ENCODE measurements around the gene C1orf174.

C1orf174 gene

DNA sequence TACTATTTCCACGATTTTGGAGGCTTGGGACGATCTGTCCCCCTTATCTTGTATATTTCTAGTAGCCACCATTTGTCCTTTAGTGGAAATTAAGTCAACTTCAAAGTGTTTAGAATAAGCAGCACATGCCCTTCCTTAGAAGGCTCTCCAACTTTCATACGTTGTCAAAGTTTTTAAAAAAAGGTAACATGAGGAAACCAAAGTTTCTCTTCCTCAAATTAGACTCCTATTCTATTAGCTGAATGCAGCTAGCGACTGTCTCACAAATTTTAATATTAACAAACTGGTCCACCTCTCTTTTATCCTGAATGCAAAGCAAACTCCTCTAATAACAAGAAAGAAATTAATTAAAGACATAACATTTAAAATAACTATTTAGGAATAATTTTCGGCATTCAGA lies 6.9 kb downstream of the C1orf174 start:
- no peak for DNase-seq

DNA sequence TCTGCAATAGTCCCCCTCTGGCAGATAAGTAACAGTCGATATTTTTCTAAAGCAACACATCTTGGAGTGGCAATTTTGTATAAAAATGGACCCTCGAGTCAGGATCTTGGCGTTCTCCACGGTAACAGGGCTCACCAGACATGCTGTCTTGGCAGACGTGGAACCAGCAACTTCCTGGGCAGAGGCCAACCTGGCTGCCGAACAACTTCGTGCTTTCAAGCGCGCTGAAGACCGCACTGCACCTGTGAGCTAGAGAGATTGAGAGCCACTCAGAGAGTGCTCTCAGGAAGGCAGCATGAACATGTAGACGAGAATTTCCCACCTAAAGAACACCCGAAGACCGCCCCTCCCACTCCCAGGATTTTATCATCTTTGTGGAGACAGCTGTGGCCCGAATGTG lies 7.3 kb downstream of the C1orf174 start:
- no peak for DNase-seq

DNA sequence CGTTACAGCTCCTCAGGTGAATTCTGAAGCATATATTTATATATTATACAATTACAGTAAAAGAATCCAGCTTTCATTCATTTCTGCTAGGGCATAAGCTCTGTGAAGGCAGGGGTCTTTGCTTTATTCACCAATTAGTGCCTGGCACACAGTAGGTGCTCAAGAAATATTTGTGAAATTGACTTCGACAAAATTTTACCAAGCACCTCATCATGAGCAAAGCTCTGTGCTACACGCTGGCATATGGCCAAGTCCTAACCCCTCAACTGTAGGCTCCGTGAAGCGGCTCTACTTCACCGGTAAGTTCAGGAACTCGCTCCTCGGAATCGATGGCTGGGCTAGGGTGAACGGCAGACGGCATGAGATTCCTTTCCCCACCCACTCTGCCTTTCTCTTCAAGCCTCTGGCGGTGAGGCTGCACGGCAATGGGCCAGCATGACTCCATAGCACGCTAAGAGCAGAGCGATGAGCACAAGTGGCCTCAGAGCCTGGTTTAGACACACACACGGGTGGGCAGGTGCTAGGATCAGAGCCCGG lies 8.7 kb downstream of the C1orf174 start:
- DNase-seq = no peak

DNA sequence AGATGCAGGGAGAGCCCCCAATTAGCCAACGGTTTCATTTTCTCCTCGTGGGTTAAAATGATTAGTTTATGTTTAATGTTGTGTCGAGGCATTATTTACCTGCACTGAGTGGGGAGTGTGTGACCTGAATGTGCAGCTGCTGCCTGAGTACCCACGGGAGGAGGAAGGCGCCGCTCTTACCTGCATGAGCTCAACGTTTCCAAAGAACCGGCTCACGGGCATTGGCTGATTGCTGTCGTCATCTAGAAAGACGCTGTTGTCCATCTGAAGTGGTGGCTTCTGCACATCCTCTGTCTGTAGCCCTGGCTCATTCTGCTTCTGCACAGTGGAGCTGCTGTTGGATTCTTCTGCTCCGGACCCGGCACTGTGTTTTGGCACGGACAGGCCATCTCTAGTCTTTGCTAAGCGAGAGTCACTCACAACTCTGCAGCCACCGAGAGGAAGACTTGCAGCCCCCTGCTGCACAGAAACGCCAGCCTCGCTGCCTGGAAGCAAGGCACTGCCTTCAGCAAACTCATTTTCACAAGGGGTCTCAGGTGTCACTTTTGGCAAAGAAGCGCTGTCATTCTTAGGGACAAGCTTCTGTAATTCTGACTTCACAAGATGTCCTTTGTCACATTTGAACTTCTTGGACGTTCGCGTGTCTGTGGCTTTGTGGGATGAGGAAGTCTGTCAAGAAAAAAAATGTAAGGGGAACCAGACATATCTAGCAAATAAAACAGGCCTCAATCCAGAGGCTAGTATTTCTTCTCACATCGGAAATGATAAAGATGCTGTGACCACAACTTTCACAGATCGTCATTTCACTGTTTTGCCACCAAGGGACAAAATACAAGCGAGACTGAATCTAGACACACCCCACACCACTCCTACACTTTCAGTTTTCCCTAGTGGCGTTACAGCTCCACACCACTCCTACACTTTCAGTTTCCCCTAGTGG lies 9.4 kb downstream of the C1orf174 start:
- no peak for DNase-seq

DNA sequence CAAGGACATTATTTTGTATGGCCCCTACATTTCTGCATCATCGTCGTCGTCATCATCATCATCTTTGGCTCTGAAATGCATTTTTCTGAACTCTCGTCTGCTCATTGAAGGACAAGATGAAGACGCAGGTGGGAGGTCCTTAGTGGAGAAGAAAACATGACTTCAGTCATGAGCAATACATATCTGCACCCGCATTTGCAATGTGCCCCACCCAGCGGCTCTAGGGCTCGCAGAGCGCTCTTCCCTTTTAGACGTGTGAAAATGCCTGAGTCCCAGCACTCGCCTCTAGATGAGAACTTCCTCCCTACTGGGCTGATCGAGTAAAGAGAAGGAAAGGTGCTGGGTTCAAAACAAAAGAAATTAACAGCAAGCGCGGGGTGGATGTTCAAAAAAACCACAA lies 10.1 kb downstream of the C1orf174 start:
- no peak for DNase-seq

DNA sequence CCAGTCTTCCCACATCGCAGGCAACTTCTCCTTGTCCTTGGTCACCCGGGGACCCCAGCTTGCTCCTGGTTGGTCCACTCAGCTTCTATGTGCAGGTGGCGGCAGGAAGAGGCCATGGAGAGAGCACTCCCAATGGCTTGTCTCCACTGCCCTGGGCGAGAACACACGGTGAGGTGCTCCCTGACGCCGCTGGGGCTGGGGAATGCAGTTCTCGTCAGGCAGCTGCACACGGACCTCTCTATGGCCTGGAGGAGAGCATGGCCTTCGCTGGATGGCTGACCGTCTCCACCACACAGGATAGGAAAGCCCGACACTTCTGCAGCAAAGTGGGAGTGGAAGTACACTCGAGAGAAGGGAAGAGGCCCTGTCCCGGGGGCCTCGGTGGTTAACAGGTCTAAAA lies 11.8 kb downstream of the C1orf174 start:
- no peak for DNase-seq

DNA sequence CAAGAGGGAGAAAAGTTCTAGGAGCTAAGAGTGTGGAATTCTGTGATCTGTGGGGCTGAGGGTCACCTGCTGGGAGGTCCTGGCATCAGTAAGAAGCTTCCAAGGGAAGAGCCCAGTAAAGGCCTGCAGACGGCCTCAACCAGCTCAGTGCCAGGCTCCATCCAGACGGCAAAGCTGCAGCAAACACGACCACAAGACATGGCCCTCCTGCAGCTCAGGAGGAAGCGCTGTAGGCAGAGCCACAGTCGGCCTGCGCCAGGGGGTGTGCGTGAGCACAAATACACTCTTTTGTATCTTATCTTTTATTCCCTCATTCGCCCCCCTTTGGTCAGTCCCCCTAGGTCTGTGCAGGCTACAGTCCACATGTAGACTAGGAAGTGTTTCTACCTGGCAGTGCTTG lies 13.4 kb downstream of the C1orf174 start:
- no peak for DNase-seq

DNA sequence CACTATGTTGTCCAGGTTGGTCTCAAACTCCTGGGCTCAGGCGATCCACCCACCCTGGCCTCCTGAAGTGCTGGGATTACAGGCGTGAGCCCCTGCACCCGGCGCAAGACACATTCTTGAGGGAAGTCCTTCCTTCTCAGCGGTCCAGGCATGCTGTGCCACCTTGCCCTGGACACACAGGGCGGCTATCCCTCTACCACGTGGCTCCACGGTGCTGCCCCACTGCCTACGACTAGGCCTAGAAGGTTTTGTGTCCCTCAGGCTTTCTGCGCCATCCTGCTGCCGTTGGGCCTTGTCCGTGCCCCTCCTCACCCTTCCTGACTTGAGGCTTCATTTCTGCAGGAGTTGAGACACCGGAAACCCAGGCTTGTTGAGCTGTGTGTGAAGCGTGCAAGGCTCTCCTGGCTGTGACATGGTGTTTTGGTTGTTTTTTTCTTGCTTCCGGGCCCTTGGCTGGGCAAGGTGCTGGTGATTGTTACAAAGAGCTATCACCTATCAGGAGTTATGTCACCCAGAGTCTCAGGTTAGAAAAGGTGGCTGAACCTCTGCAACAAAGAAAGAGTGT lies 13.9 kb downstream of the C1orf174 start:
- no peak for DNase-seq

DNA sequence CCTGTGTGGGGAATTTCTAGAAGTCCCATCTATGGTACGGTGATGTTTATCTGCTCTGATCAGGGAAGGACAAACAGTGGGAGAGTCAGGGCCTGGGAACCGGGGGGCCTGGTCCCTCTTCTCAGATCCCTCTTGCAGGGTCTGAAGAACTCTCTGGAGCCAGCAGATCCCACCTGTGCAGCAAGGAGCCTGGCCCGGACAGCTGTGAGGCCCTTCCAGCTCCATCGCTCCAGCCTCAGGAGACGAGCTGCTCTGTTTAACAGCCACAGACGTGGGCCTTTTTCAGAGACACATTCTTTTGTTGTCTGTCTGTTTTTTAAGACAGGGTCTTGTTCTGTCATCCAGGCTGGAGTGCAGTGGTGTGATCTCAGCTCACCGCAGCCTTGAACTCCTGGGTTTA lies 14.5 kb downstream of the C1orf174 start:
- DNase-seq = no peak

DNA sequence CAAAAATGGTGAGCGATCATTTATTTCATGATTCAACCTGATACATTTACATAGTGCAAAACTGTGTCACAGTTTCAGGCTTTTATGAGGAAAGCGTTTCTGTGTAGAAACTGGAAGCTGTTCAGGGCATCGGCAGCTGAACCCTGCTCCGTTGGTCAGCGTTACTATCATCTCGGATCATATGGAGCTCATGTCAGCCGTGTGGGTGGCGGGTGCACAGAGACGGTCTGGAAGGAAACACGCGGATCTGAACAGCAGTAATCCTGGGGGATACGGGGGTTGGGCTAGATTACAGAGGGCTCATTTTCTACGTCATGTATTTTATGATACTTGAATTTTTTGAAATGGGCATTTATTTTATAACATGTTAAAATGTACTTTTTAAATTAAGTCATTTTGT lies 15.1 kb downstream of the C1orf174 start:
- DNase-seq = no peak

DNA sequence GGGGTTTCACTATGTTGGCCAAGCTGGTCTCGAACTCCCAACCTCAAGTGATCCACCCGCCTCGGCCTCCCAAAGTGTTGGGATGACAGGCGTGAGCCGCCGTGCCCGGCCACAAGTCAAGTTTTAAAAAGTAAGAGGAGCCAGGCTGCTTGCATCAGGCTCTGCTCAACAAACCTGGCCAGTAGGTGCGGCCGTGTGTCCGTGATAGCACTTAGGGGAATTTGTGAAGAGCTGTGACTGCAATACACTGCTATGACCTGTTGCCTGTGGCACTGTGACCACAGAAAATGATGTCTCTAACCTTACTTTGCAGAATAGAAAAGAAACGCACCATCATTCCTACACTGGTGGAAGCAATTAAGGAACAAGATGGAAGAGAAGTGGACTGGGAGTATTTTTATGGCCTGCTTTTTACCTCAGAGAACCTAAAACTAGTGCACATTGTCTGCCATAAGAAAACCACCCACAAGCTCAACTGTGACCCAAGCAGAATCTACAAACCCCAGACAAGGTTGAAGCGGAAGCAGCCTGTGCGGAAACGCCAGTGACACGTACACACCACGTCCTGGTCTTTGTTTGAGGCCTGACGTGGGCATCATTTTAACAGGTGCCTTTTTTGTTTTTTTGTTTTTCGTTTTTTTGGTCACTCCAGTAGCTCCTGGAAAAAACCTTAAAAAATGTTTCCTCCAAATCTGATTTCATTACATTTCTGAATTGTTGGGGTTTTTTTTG lies 16.7 kb downstream of the C1orf174 start:
- no peak for DNase-seq

DNA sequence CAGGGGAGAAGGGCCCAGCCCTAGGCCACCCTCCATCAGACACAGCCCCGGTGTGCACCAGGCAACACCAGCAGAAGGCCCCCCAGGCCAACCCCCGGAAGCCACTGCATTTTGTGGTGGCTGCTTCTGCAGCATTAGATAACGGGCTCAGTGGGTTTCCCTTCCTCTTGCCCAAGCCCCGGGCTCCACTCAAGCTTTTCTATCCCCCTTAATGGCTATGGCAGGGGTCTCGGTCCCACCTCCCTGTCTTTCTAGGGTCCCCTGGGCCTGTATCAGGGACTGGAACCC lies 18.9 kb downstream of the C1orf174 start:
- DNase-seq = no peak

DNA sequence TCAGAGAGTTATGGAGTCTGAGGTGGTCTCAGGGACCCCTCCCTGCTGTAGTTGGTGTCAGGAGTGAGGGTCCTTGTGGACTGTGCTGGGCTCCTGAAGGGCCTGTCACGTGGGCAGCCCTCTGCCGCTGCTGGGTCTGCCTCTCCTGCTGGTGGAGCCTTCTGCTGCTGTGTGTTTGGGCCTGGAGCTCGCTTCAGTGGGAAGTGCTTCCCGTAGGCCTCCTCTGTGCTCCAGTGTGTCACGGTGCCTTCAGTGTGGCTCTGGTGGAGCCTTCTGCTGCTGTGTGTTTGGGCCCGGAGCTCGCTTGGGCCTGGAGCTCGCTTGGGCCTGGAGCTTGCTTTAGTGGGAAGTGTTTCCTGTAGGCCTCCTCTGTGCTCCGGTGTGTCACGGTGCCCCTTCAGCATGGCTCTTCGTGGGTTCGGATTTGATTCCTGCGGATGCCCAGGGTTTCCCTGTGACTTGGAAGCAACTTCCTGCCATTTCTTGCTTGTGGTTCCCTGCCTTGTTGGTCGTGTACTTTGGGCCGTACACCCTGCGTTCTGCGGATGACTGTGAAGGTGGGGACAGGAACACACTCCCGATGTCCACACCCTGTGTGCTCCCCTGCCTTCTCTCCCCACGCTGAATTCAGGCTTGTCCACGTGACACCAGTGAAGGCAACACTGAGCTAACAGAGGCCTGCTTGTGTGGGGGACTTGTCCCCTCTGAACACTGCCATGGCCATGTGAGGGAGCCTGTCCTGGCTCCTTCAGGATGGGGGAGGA lies 19.5 kb downstream of the C1orf174 start:
- no peak for DNase-seq

DNA sequence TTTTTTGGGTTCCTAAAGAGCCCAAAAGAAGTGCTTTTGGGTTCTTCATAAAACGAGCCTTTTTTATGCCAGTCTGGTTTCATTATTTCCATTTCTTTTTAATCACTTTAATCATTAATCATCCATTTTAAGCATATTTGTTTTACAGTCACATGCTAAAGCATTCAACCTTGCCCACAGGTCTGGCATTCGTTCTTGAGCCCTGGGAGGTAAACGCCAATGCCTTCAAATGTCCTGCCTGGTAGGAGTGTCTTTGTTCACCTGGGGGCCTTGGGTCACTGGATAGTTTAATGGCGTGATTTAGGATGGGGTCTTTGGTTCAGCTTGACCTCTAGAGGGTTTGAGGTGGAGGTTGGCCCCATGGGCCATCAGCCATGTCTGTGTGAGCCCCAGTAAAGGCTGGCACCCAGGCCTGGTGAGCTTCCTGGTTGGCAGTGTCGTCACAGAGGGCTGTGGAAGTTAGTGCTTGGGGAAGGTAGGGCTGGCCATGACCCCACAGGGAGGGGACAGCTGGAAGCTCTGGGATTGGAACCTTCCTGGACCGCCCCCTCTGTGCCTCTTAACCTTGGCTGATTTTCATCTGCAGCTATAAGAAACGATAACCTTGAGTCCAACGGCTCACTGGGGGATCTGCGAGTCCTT lies 20.2 kb downstream of the C1orf174 start:
- no peak for DNase-seq

DNA sequence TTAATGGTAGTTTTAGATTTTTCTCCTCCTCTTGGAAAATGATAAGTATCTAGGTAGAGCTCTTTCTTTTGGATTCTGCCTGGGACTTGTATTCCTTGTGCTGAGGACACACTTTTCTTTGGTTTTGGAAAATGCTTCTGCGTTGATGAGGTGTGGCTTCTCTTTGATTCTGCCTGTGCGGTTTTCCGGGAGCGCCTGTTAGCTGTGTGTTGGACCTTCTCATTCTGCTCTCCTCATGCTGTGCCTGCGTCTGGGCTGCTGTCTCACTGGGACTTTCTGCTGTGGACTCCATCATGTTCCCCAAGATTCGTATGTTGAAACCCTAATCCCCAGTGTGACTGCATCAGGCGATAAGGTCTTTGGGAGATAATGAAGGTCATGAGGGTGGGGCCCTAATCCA lies 21.0 kb downstream of the C1orf174 start:
- DNase-seq = no peak

DNA sequence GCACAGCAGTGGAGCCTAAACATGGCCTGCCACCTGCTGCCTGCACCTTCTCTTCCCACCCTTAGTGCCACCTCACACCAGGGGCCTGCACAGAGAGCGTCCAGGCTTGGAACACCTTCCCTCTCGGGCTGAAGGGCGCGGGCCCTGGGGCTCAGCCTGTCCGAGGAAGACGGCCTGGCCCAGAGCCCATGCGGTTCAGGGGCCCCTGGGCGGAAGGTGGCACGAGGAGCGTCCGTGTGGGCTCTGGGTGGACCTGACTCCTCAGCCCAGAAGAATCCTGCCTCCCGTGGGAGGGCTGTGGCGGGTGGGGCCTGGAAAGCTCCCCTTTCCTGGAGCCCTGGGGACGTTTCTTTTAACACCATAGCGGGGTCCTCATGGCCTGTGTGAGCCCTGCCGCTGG lies 23.4 kb downstream of the C1orf174 start:
- DNase-seq = no peak

DNA sequence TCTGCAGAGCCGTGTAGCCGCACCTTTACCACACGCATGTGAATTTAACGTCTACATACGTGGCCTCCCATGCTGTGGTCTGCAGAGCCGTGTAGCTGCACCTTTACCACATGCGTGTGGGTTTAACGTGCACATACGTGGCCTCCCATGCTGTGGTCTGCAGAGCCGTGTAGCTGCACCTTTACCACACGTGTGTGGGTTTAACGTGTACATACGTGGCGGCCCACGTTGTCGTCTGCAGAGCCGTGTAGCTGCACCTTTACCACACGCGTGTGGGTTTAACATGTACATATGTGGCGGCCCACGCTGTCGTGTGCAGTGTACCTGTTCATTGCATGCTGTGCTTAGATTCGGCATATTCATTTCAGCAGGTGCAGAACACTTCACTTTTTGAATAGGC lies 25.3 kb downstream of the C1orf174 start:
- no peak for DNase-seq

DNA sequence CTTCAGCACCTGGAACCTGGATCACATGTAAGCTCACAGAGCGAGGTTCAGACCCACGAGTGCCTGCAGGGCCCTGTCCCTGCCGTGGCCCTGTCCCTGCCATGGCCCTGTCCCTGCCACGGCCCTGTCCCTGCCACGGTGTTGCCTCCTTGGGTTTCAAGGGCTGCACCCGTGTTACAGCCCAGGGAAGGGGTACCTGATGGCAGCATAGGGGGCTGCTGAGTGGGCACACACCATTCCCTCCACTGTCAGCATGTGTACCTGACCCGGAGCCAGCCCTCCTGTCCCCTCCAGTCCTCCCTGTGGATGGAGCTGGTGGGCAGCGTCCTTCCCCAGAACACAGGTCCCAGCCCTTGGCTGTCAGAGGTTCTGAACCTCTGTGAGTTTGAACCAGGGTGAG lies 27.5 kb downstream of the C1orf174 start:
- no peak for DNase-seq

DNA sequence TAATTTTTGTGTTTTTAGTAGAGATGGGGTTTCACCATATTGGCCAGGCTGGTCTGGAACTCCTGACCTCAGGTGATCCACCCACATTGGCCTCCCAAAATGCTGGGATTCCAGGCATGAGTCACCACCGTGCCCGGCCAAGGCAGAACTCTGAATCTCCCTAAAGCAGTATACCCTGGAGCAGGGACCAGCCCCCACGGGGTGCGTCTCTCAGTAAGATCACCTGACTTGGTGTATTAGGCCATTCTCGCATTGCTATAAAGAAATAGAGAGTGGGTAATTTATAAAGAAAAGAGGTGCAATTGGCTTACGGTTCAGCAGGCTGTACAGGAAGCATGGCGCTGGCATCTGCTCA lies 28.6 kb downstream of the C1orf174 start:
- no peak for DNase-seq

DNA sequence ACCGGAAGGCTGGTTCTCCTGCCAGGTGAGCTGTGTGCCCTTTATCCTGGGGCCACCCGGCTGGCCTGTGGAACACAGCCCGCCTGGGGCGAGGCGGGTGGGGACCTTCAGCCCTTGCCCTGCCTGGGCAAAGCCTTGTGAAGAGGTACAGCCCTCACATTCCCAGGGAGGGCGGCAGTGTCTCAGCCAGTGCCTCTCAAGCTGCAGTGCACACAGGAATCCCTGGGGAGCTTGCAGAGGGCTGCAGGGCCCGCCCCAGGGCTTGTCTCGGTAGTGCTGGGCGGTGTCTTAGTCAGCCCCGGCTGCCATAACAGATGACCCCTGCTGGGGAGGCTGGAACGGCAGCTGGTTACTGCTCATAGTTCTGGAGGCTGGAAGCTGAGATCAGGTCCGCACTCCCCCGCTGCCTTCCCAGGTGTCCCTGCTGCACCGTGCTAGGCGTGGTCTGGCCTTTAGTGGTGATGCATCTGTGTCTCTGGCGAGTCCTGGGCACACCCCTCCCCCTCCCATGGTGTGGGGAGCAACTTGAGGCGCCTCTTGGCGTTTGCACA lies 30.2 kb downstream of the C1orf174 start:
- no peak for DNase-seq

DNA sequence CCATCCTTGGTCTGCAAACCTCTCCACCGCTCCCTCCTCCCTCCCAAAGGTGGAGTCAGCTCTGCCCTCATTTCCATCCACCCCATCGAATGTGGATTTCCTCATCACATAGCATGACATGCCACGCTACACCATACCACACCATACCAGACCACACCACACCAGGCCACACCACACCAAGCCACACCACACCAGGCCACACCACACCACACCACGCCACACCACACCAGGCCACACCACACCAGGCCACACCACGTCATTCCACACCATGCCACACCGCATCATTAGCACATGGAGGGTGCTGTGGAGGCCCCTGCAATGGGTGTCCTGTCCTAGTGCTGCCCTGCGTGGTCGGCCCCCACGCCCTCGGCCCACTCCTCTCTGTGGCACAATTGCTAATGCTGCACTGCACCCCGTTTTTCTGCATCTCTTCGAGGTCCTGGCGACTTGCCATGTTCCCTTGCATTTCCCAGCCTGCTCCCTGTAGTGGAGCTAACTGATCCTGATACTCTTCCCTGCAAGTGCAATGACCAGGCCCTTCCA lies 31.5 kb downstream of the C1orf174 start:
- DNase-seq = no peak

DNA sequence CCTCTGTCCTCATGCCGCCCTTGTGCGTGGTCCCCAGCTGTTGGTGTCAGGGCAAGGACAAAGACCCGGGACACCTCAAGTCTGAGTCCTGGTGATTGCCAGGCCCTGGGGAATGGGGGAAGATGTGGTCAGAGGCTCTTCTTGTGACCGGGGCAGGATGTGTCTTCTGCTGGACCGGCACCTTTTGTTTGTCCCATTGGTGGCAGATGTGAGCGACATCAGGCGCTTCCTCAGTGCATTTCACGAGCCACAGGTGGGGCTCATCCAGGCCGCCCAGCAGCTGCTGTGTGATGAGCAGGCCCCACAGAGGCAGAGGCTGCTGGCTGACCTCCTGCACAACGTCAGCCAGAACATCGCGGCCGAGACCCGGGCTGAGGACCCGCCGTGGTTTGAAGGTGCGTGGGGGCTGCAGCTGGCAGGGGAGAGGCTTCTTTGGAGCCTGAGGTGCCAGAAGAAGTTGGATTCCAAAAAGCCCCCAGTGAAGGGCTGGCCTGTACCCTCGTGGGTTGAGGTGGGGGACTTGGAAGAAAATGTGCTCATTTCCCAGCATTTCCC lies 34.4 kb downstream of the C1orf174 start:
- no peak for DNase-seq

All from GOT3 (cell line).